ENCODE data around the gene DDOST. TPM values are rescaled to one million over a fixed set of nuclear protein-coding genes. Genes with fewer than 3 reads are reported as not detected.

Gene DDOST
- total RNA-seq, 4 donors from 2014 or later, result 70.3 to 157 (median 105) TPM

DNA sequence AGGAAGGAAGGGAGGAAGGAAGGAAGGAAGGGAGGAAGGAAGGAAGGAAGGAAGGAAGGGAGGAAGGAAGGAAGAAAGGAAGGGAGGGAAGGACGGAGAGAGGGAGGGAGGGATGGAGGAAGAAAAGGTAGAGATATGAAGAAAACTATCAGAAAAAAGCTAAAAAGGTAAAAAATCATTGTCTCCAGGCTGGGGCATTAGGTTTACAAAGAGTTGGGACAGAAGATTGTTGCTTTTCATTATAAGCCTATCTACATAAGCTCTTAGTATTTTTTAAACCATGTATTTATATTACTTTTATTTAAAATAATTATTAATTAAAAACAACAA is 35.1 kb downstream of the DDOST start:
- 75 to 89% methylated on average over 1 of the region's 1 CpG for WGBS, 2 donors (ENCODE audit: low coverage in 1 of 2)
- intact Hi-C loops (cut with DNase I; ENCODE audit: low total_unique reads) (no loop called here), in situ Hi-C loops (cut with MboI; ENCODE audit: low pct_ligation_motif_present in 1 of 4, low pct_unique_long_range_greater_than_20kb in 1 of 4, low sequenced_read_pairs in 3 of 4) (no loop called here)
- Histone ChIP-seq H3K4me3 (no peak overlapping the region), H3K27ac (no peak overlapping the region), H3K4me1 (no peaks in the 10 kb centered on the region), H3K9me3 (no peaks in the 10 kb centered on the region), H3K27me3 (peaks cover 5% of the 10 kb centered on the region), H3K36me3 (no peaks in the 10 kb centered on the region)
- TF ChIP-seq POLR2A (IDR thresholded peaks at IDR 0.05) (no peak), POLR2AphosphoS5 (IDR thresholded peaks at IDR 0.05) (no peak)
- TF ChIP-seq, protein P1, sequence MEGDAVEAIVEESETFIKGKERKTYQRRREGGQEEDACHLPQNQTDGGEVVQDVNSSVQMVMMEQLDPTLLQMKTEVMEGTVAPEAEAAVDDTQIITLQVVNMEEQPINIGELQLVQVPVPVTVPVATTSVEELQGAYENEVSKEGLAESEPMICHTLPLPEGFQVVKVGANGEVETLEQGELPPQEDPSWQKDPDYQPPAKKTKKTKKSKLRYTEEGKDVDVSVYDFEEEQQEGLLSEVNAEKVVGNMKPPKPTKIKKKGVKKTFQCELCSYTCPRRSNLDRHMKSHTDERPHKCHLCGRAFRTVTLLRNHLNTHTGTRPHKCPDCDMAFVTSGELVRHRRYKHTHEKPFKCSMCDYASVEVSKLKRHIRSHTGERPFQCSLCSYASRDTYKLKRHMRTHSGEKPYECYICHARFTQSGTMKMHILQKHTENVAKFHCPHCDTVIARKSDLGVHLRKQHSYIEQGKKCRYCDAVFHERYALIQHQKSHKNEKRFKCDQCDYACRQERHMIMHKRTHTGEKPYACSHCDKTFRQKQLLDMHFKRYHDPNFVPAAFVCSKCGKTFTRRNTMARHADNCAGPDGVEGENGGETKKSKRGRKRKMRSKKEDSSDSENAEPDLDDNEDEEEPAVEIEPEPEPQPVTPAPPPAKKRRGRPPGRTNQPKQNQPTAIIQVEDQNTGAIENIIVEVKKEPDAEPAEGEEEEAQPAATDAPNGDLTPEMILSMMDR (IDR thresholded peaks at IDR 0.05), result no peak
- no peak for DNase-seq

DNA sequence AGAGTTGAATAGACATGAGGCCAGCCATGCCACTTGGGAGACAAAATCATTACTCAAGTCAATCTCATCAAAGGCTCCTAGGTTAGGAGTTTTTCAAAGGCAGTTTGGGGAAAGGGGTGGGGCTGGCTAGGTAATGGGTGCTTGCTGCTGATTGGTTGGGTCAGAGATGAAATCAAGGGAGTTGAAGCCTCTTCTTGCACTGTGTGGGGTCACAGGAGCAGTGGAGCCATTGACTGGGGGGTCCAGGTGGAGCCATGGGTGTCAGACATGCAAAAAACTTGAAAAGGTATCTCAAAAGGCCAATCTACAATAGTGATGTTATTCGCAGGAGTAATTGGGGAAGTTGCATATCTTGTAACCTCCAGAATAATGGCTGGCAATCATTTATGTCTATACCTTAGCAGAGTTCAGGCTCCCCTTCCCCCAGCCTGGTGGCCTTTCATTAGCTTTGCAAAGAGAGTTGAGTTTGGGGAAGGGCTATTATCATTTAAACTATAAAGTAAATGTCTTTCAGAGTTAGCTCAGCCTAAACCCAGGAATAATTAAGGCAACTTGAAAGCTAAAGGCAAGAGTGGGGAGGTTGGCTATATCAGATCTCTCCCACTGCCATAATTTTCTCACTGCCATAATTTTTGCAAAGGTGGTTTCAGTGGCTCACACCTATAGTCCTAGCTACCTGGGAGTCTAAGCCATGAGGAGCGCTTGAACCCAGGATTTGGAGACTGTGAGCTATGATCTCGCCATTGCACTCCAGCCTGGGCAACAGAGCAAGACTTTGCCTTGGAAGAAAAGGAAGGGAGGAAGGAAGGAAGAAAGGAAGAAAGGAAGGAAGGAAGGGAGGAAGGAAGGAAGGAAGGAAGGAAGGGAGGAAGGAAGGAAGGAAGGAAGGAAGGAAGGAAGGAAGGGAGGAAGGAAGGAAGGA is 35.7 kb downstream of the DDOST start:
- in situ Hi-C loops (cut with MboI; ENCODE audit: low pct_ligation_motif_present in 1 of 4, low pct_unique_long_range_greater_than_20kb in 1 of 4, low sequenced_read_pairs in 3 of 4), result no loop called here

DNA sequence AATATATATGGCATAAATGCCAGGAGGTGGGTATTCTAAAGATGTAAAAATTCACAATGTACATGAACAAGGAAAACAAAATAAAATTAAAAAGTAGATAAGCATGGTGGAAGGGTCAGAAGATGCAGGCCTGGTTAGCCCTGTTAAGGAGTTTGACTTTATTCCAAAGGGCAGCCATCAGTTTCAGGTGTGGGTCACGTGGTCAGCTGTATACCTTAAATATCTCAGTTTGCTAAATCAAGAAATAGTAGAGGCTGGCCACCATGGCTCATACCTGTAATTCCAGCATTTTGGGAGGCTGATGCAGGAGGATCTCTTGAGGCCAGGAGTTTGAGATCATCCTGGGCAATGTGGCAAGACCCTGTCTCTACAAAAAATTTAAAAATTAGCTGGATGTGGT is 36.5 kb downstream of the DDOST start:
- H3K4me1 ChIP-seq, result no peaks in the 10 kb centered on the region
- H3K27ac ChIP-seq, result no peak overlapping the region
- peaks cover 5% of the 10 kb centered on the region for H3K27me3 ChIP-seq
- intact Hi-C loops (cut with DNase I; ENCODE audit: low total_unique reads), result no loop called here
- no peaks in the 10 kb centered on the region for H3K36me3 ChIP-seq
- no peak for DNase-seq
- 70 to 100% methylated on average over 1 of the region's 1 CpG for WGBS, 2 donors (ENCODE audit: low coverage in 1 of 2)
- TF ChIP-seq POLR2A (IDR thresholded peaks at IDR 0.05) (no peak), EP300 (IDR thresholded peaks at IDR 0.05; ENCODE audit: low read depth) (no peak), POLR2AphosphoS5 (IDR thresholded peaks at IDR 0.05) (no peak)
- TF ChIP-seq, protein P1 (IDR thresholded peaks at IDR 0.05), result no peak
- no peaks in the 10 kb centered on the region for H3K9me3 ChIP-seq
- in situ Hi-C loops (cut with MboI; ENCODE audit: low pct_ligation_motif_present in 1 of 4, low pct_unique_long_range_greater_than_20kb in 1 of 4, low sequenced_read_pairs in 3 of 4), result no loop called here
- H3K4me3 ChIP-seq, result no peak overlapping the region

More for the DNA sequence above, 35.7 kb downstream of the DDOST start:
- no peaks in the 10 kb centered on the region for H3K9me3 ChIP-seq
- DNase-seq, result no peak
- no peak overlapping the region for H3K27ac ChIP-seq
- H3K4me3 ChIP-seq, result no peak overlapping the region
- H3K36me3 ChIP-seq, result no peaks in the 10 kb centered on the region
- H3K4me1 ChIP-seq, result no peaks in the 10 kb centered on the region
- intact Hi-C loops (cut with DNase I; ENCODE audit: low total_unique reads), result no loop called here
- TF ChIP-seq, protein P1 (IDR thresholded peaks at IDR 0.05), result no peak
- no peak for TF ChIP-seq POLR2A (IDR thresholded peaks at IDR 0.05)
- TF ChIP-seq POLR2AphosphoS5 (IDR thresholded peaks at IDR 0.05), result no peak
- TF ChIP-seq EP300 (IDR thresholded peaks at IDR 0.05; ENCODE audit: low read depth), result no peak
- H3K27me3 ChIP-seq, result peaks cover 5% of the 10 kb centered on the region
- 87% methylated on average over 3 of the region's 3 CpGs; no CpG with 5 or more reads in 1 of the 2 donors for WGBS, 2 donors (ENCODE audit: low coverage in 1 of 2)

DNA sequence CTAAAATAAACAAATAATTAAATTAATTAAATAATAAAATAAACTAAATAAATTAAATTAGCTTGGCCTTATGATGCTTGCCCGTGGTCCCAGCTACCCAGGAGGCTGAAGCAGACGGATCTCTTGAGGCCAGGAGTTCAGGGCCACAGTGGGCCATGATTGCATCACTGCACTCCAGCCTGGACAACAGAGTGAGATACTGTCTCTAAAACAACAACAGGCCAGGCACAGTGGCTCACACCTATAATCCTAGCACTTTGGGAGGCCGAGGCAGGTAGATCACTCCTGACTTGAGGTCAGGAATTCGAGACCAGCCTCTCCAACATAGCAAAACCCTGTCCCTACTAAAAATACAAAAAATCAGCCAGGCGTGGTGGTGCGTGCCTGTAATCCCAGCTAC is 40.2 kb downstream of the DDOST start:
- in situ Hi-C loops (cut with MboI; ENCODE audit: low pct_ligation_motif_present in 1 of 4, low pct_unique_long_range_greater_than_20kb in 1 of 4, low sequenced_read_pairs in 3 of 4) (no loop called here), intact Hi-C loops (cut with DNase I; ENCODE audit: low total_unique reads) (no loop called here)
- peaks cover 0 to 4% (median 0%) of the 10 kb centered on the region in 4 donors for H3K4me1 ChIP-seq
- TF ChIP-seq, protein P1 (IDR thresholded peaks at IDR 0.05), result no peak
- TF ChIP-seq POLR2A (IDR thresholded peaks at IDR 0.05), result no peak
- TF ChIP-seq POLR2AphosphoS5 (IDR thresholded peaks at IDR 0.05), result no peak
- TF ChIP-seq EP300 (IDR thresholded peaks at IDR 0.05; ENCODE audit: low read depth), result no peak
- 77 to 82% methylated on average over 4 to 6 of the region's 6 CpGs for WGBS, 2 donors (ENCODE audit: low coverage in 1 of 2)
- no peak overlapping the region for H3K27ac ChIP-seq
- no peaks in the 10 kb centered on the region for H3K27me3 ChIP-seq
- H3K4me3 ChIP-seq, result no peak overlapping the region
- DNase-seq, result no peak
- no peaks in the 10 kb centered on the region for H3K36me3 ChIP-seq
- H3K9me3 ChIP-seq, result no peaks in the 10 kb centered on the region

All from transverse colon (tissue), 4 donors.